OCI-M1 (cell line): ENCODE data around the gene ZNF888.
"Not testable (repeated sequence)": the region's sequence is repeated elsewhere in the genome, so short reads cannot be mapped to it uniquely, and the experiment has no call there.

Experiments
- DNase-seq: peaks from one replicate; lab custom pipeline; 2025; lab: John Stamatoyannopoulos, UW

ZNF888 gene

DNA sequence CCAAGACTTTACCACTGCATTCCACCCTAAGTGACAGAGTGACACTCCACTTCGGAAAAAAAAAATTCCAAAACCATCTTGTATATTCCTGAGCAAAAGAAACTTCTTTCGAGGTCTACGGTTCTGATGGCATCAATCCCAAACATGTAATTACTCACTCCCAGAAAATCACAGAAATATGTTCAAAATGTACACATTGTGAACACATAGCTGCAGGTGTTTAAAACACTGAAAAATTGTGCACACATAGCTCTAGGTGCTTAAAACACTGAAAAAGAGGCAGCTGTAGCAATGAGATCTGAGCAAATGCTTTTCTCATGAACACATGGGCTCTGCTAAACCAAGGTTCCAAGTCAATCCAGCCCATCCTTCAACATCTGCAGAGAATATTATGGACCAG lies 51.8 kb downstream of the ZNF888 start:
- DNase-seq: no peak

DNA sequence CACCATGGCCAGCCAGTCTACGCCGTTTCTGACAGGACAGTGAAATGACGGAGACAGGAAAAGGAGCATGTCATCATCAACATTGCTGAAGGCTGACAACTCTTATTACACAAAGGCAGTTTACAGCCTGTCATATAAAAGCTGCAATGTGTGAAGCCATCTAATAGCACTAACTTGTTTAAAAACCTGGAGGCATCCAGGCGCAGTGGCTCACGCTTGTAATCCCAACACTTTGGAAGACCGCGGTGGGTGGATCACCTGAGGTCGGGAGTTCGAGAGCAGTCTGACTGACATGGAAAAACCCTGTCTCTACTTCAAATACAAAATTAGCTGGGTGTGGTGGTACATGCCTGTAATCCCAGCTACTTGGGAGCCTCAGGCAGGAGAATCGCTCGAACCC lies 55.2 kb downstream of the ZNF888 start:
- DNase-seq: not testable (repeated sequence)

DNA sequence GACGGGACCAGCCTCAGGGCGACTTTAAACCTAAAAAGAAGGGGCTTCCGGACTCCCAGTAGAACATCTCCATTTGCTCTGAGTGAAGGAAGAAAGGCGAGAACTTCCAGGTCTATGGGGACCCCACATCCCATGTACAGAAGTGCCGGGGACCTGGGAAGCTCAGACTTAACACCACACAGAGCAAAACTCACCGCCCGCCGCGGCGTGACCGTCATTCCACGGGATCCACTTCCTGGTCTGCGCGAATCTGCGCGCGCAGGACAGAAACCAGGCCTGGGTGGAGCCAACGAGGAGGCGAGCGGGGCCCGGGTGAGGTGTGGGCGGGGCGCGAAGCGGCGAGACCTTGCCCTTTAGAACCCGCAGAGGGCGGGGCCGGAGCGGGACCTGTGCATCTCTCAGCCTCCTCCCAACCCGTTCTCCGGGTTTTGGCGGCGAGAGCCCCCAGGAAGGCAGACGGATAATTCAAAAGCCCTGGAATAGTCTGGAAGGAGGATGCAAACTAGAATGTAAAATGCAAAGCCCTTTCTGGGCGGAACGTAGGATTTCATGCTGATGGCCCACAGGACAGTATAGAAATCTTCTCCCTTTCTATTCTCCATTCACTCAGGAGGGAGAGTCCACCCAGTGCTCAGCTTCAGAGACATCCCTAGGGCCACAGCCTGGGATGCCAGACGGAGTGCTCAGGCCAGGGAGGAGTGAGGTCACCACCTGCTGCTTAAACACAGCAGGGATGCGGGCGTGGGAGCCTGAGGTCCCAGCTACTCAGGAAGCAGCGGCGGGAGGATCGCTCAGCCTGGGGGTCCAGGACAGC lies 65.6 kb downstream of the ZNF888 start, which contains the start of gene ZNF468:
Gene ZNF468, minus strand, starts transcription at position 242 of the 814 bp plus-strand sequence. CDS start 3,347 bp downstream, outside the sequence.
- DNase-seq: peak; percentile 86

DNA sequence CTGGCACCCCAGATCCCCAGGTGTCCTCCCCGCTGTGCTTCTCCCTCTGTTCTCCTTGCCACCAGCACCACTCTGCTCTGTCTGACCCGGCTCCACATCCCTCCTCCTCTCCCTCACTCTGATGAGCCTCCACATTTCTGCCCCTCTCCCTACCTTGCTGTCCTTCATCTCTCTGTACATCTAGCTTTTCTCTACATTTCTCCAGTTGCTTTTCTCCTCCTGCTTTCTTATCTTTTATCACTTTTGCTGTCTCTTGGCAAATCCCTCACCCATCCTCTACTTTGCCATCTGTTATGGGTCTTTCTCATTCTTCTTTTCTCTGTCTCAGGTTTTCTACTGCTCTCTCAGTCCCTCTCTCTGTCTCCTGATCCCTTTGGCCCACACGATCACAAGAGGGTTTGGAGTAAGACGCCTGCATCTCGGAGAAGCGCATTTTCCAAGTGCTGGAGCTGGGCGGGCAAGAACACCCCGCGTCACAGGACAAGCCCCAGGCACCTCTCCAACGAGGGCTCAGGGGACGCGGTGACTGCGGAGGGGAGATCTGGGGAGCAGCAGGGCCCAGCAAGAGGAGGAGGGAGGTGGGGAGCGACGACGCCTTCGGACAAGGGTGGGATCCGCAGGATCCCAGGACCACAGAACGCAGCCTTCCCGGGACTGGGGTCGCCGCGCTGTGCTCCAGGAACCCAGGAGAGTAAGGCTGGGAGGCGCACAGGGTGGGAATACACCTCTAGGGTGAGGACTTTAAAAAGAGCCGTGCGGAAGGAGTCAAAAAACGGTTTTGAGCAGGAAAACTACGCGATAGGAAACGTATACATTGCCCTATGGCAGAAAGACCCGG lies 66.5 kb downstream of the ZNF888 start:
- DNase-seq: not testable (repeated sequence)
